HEK293 (cell line): ENCODE results near the gene TRIM5.

Experiments
- CTCF ChIA-PET: fragments of 350-600 bp; formaldehyde crosslinking; extraction: SDS; loops from one replicate; lab custom pipeline; 2021; ENCODE audit warnings: antibody characterized with exemption; lab: Yijun Ruan, JAX
- POLR2A ChIA-PET: fragments of 300-600 bp; formaldehyde crosslinking; extraction: SDS; loops from one replicate; lab custom pipeline; 2020; ENCODE audit warnings: antibody characterized with exemption, inconsistent platforms; lab: Yijun Ruan, JAX
- H3K27ac ChIP-seq: fragments of 200-500 bp; sonication (Bioruptor generic); 2 replicates; pipeline ENCODE4 v1.5.1; 2014; ENCODE audit warnings: low read depth, low read length, control low read depth, inconsistent platforms; ENCODE audit errors: extremely low read depth
- H3K36me3 ChIP-seq, 2 experiments: fragments of 200-500 bp in 1 of 2; sonication (Bioruptor generic) in 1 of 2; 1 replicate in 1 of 2; 2 replicates in 1 of 2; pipeline ENCODE4 v1.5.1; 2014 to 2017; ENCODE audit warnings: inconsistent platforms in 2 of 2, low read length in 2 of 2; ENCODE audit not compliant: control insufficient read depth in 2 of 2, insufficient read depth in 1 of 2
- H3K4me1 ChIP-seq: fragments of 200-500 bp; sonication (Bioruptor generic); 2 replicates; pipeline ENCODE4 v1.5.1; 2014; ENCODE audit warnings: mild to moderate bottlenecking, low read length, inconsistent platforms; ENCODE audit not compliant: control insufficient read depth, insufficient read depth
- H3K4me3 ChIP-seq: 2 replicates; pipeline ENCODE4 v1.5.1; 2011; ENCODE audit warnings: low read depth, mild to moderate bottlenecking, control low read depth, low read length, moderate library complexity
- H3K9me3 ChIP-seq: fragments of 200-500 bp; sonication (Bioruptor generic); 2 replicates; pipeline ENCODE4 v1.5.1; 2014; ENCODE audit warnings: low read depth, low read length, inconsistent platforms; ENCODE audit not compliant: control insufficient read depth, insufficient read depth
- PRDM1 ChIP-seq: fragments of 450-650 bp; formaldehyde crosslinking; IDR thresholded peaks from 2 replicates; pipeline ENCODE4; 2016; ENCODE audit warnings: missing biosample characterization, missing genetic modification characterization
- RBAK ChIP-seq: fragments of 450-650 bp; formaldehyde crosslinking; IDR thresholded peaks from 2 replicates; pipeline ENCODE4 v1.5.1; 2016; ENCODE audit warnings: missing biosample characterization, missing genetic modification characterization
- REPIN1 ChIP-seq: fragments of 450-650 bp; formaldehyde crosslinking; IDR thresholded peaks from 2 replicates; pipeline ENCODE4 v1.5.1; 2017; ENCODE audit warnings: missing biosample characterization, missing genetic modification characterization, low read depth
- SALL2 ChIP-seq: fragments of 450-650 bp; formaldehyde crosslinking; IDR thresholded peaks from 2 replicates; pipeline ENCODE4 v1.5.0; 2017; ENCODE audit warnings: missing biosample characterization, mild to moderate bottlenecking, missing genetic modification characterization, borderline replicate concordance
- SCRT2 ChIP-seq: fragments of 450-650 bp; formaldehyde crosslinking; IDR thresholded peaks from 2 replicates; pipeline ENCODE4 v1.5.1; 2016; ENCODE audit warnings: missing biosample characterization, missing genetic modification characterization
- ZBTB48 ChIP-seq: fragments of 450-650 bp; formaldehyde crosslinking; IDR thresholded peaks from 2 replicates; pipeline ENCODE4 v1.5.1; 2016; ENCODE audit warnings: missing biosample characterization, missing genetic modification characterization
- ZFP3 ChIP-seq: fragments of 450-650 bp; formaldehyde crosslinking; IDR thresholded peaks from 2 replicates; pipeline ENCODE4 v1.5.1; 2016; ENCODE audit warnings: low read depth, missing biosample characterization, missing genetic modification characterization
- ZNF121 ChIP-seq: fragments of 450-650 bp; formaldehyde crosslinking; IDR thresholded peaks from 2 replicates; pipeline ENCODE4 v1.5.1; 2016; ENCODE audit warnings: missing biosample characterization, missing genetic modification characterization
- ZNF133 ChIP-seq: fragments of 450-650 bp; formaldehyde crosslinking; IDR thresholded peaks from 2 replicates; pipeline ENCODE4 v1.5.1; 2016; ENCODE audit warnings: missing biosample characterization, missing genetic modification characterization
- ZNF138 ChIP-seq: fragments of 450-650 bp; formaldehyde crosslinking; IDR thresholded peaks from 2 replicates; pipeline ENCODE4 v1.5.1; 2016; ENCODE audit warnings: missing biosample characterization, missing genetic modification characterization, borderline replicate concordance
- ZNF2 ChIP-seq: fragments of 450-650 bp; formaldehyde crosslinking; IDR thresholded peaks from 2 replicates; pipeline ENCODE4 v1.5.1; 2016; ENCODE audit warnings: missing biosample characterization, missing genetic modification characterization
- ZNF221 ChIP-seq: fragments of 450-650 bp; formaldehyde crosslinking; IDR thresholded peaks from 2 replicates; pipeline ENCODE4 v1.5.1; 2017; ENCODE audit warnings: missing biosample characterization, missing genetic modification characterization, borderline replicate concordance
- ZNF292 ChIP-seq: fragments of 450-650 bp; formaldehyde crosslinking; IDR thresholded peaks from 2 replicates; pipeline ENCODE4 v1.5.1; 2016; ENCODE audit warnings: low read depth, missing biosample characterization, missing genetic modification characterization, borderline replicate concordance
- ZNF354C ChIP-seq: fragments of 450-650 bp; formaldehyde crosslinking; IDR thresholded peaks from 2 replicates; pipeline ENCODE4 v1.5.1; 2016; ENCODE audit warnings: missing biosample characterization, missing genetic modification characterization, low read depth, borderline replicate concordance
- ZNF48 ChIP-seq: fragments of 450-650 bp; formaldehyde crosslinking; IDR thresholded peaks from 2 replicates; pipeline ENCODE4 v1.5.1; 2016; ENCODE audit warnings: missing biosample characterization, missing genetic modification characterization
- ZNF529 ChIP-seq: fragments of 450-650 bp; formaldehyde crosslinking; IDR thresholded peaks from 2 replicates; pipeline ENCODE4 v1.5.1; 2017; ENCODE audit warnings: missing genetic modification characterization, missing biosample characterization; ENCODE audit not compliant: insufficient replicate concordance
- ZNF555 ChIP-seq: fragments of 450-650 bp; formaldehyde crosslinking; conservative IDR thresholded peaks from 2 replicates; pipeline ENCODE4 v1.5.1; 2017; ENCODE audit warnings: missing biosample characterization, mild to moderate bottlenecking, missing genetic modification characterization, inconsistent platforms
- ZNF658 ChIP-seq: fragments of 450-650 bp; formaldehyde crosslinking; IDR thresholded peaks from 2 replicates; pipeline ENCODE4; 2016; ENCODE audit warnings: missing biosample characterization, missing genetic modification characterization
- ZNF76 ChIP-seq: fragments of 450-650 bp; formaldehyde crosslinking; IDR thresholded peaks from 2 replicates; pipeline ENCODE4; 2016; ENCODE audit warnings: low read depth, missing biosample characterization, missing genetic modification characterization, borderline replicate concordance
- ZNF768 ChIP-seq: fragments of 450-650 bp; formaldehyde crosslinking; IDR thresholded peaks from 2 replicates; pipeline ENCODE4 v1.5.1; 2018; ENCODE audit warnings: missing biosample characterization, mild to moderate bottlenecking, missing genetic modification characterization
- ZNF777 ChIP-seq: fragments of 450-650 bp; formaldehyde crosslinking; IDR thresholded peaks from 2 replicates; pipeline ENCODE4 v1.5.1; 2017; ENCODE audit warnings: missing biosample characterization, missing genetic modification characterization, borderline replicate concordance
- TF ChIP-seq, protein P1 (sequence below): fragments of 450-650 bp; formaldehyde crosslinking; optimal IDR thresholded peaks from 2 replicates; pipeline ENCODE3; 2016; ENCODE audit warnings: missing biosample characterization, mild to moderate bottlenecking, missing genetic modification characterization
- TF ChIP-seq, protein P2 (sequence below): fragments of 450-650 bp; formaldehyde crosslinking; IDR thresholded peaks from 2 replicates; pipeline ENCODE4 v1.5.1; 2016; ENCODE audit warnings: missing biosample characterization, missing genetic modification characterization
- TF ChIP-seq, protein P3 (sequence below): fragments of 450-650 bp; formaldehyde crosslinking; IDR thresholded peaks from 2 replicates; pipeline ENCODE4; 2016; ENCODE audit warnings: missing biosample characterization, missing genetic modification characterization
- TF ChIP-seq, protein P4 (sequence below): fragments of 450-650 bp; formaldehyde crosslinking; IDR thresholded peaks from 2 replicates; pipeline ENCODE4 v1.5.1; 2016; ENCODE audit warnings: missing biosample characterization, missing genetic modification characterization

TRIM5 gene

DNA sequence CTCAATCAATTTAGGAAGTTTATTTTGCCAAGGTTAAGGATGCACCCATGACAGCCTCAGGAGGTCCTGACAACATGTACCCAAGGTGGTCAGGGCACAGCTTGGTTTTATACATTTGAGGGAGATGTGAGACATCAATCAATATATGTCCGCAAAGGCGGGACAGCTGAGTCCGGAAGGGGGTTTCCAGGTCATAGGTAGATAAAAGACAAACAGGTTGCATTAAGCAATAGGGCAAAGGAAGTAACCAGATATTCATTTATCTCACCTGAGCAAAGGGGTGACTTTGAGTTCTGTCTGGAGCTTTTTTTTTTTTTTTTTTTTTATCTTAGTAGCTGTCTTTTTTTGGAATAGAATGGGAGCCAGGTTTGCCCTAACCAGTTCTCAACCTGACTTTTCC is 62.1 kb downstream of the TRIM5 start:
- CTCF ChIA-PET: interaction anchor here (1.3 kb wide), 1 partner anchor 22 kb away, joined by 3 read pairs; no protein-coding TSS in a partner anchor
- POLR2A ChIA-PET: interaction anchor here (0.6 kb wide), 1 partner anchor 22 kb away, joined by 4 read pairs; no protein-coding TSS in a partner anchor
- Histone ChIP-seq H3K9me3 (no peaks in the 10 kb centered on the region), H3K36me3 (no peaks in the 10 kb centered on the region), H3K27ac (no peak overlapping the region), H3K4me3 (no peak overlapping the region), H3K4me1 (no peaks in the 10 kb centered on the region)
- TF ChIP-seq ZNF658 (tag by site-specific recombination) (no peak), ZFP3 (no peak), ZNF292 (tag by site-specific recombination) (no peak), REPIN1 (tag by site-specific recombination) (no peak), ZNF121 (tag by site-specific recombination) (no peak), ZNF76 (tag by site-specific recombination) (no peak), ZNF138 (no peak), SALL2 (tag by site-specific recombination) (no peak), ZNF529 (tag by site-specific recombination) (no peak), ZNF133 (tag by site-specific recombination) (no peak), ZNF555 (tag by site-specific recombination) (no peak), ZNF2 (tag by site-specific recombination) (no peak), ZNF221 (tag by site-specific recombination) (no peak)
- TF ChIP-seq, protein P1, sequence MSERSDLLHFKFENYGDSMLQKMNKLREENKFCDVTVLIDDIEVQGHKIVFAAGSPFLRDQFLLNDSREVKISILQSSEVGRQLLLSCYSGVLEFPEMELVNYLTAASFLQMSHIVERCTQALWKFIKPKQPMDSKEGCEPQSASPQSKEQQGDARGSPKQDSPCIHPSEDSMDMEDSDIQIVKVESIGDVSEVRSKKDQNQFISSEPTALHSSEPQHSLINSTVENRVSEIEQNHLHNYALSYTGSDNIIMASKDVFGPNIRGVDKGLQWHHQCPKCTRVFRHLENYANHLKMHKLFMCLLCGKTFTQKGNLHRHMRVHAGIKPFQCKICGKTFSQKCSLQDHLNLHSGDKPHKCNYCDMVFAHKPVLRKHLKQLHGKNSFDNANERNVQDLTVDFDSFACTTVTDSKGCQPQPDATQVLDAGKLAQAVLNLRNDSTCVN (tag by site-specific recombination): no peak

DNA sequence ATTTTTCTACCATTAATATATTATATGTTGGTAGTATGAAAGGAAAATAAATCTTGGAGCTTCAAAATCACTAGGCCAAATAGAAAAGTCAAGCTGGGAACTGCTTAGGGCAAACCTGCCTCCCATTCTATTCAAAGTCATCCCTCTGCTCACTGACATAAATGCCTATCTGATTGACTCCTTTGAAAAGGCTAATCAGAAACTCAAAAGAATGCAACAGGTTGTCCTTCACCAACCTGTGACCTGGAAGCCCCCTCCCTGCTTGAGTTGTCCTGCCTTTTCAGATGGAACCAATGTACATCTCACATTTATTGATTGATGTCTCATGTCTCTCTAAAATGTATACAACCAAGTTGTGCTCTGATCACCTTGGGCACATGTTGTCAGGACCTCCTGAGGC is 63.3 kb downstream of the TRIM5 start:
- Histone ChIP-seq H3K9me3 (no peaks in the 10 kb centered on the region), H3K4me3 (no peak overlapping the region), H3K4me1 (no peaks in the 10 kb centered on the region), H3K27ac (no peak overlapping the region), H3K36me3 (no peaks in the 10 kb centered on the region)
- ChIA-PET POLR2A (no interaction called here), CTCF (interaction anchor here (0.7 to 1.2 kb wide), 2 partner anchors 21 to 22 kb away, joined by 3 read pairs; no protein-coding TSS in a partner anchor)
- TF ChIP-seq SCRT2: peak; percentile 73
- TF ChIP-seq, protein P2, sequence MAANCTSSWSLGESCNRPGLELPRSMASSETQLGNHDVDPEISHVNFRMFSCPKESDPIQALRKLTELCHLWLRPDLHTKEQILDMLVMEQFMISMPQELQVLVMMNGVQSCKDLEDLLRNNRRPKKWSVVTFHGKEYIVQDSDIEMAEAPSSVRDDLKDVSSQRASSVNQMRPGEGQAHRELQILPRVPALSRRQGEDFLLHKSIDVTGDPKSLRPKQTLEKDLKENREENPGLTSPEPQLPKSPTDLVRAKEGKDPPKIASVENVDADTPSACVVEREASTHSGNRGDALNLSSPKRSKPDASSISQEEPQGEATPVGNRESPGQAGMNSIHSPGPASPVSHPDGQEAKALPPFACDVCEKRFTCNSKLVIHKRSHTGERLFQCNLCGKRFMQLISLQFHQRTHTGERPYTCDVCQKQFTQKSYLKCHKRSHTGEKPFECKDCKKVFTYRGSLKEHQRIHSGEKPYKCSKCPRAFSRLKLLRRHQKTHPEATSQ (tag by site-specific recombination): no peak

DNA sequence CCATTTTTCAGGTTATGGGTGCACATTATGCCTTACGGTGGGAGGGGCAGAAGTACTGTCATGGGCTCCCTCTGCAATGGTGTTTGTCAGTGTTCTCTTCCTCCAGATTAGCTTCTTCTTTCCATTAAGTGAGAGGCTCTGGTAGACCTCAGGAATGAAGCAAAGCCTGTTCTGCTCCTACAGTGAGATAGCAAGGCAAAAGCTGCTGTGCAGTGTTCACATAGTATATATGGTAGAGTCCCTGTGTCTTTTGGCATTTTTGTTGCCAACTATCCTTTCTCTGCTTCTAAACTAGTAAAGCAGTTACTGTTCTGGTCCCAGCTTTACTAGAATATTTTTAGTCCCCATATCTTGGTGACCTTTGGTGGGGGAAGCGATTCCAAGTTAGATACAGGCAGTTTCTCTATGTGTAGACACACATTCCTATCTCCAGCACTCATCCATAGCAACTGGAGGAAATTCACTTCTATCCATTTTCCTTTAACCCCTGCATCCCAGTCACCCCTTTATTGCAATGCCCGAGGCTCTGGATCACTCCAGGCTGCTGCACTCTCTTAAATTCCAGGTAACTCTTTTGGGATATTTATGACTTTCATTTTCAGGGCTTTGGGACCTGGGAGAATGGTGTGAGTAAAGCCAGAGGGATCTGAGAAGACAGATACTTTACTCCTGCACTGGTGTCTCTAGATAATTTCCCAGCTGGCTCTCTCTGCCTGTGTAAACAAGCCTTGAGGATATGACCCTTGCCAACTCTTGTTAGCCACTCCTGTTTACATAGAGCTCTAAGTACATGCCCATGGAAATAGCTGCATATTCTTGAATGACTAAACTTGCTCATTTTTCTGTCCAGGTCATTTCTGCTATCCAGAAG is 64.0 kb downstream of the TRIM5 start:
- ChIA-PET POLR2A (no interaction called here), CTCF (interaction anchor here (1.2 kb wide), 1 partner anchor 21 kb away, joined by 3 read pairs; no protein-coding TSS in a partner anchor)
- Histone ChIP-seq H3K4me1 (no peaks in the 10 kb centered on the region), H3K9me3 (no peaks in the 10 kb centered on the region), H3K4me3 (no peak overlapping the region), H3K36me3 (no peaks in the 10 kb centered on the region), H3K27ac (no peak overlapping the region)
- no peak for TF ChIP-seq ZNF354C (tag by site-specific recombination)
- no peak for TF ChIP-seq PRDM1 (tag by site-specific recombination)
- no peak for TF ChIP-seq ZNF768
- no peak for TF ChIP-seq REPIN1 (tag by site-specific recombination)
- no peak for TF ChIP-seq RBAK
- TF ChIP-seq ZNF48: no peak
- TF ChIP-seq, protein P3, sequence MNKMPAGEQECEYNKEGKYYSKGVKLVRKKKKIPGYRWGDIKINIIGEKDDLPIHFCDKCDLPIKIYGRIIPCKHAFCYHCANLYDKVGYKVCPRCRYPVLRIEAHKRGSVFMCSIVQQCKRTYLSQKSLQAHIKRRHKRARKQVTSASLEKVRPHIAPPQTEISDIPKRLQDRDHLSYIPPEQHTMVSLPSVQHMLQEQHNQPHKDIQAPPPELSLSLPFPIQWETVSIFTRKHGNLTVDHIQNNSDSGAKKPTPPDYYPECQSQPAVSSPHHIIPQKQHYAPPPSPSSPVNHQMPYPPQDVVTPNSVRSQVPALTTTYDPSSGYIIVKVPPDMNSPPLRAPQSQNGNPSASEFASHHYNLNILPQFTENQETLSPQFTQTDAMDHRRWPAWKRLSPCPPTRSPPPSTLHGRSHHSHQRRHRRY: no peak
- TF ChIP-seq, protein P4, sequence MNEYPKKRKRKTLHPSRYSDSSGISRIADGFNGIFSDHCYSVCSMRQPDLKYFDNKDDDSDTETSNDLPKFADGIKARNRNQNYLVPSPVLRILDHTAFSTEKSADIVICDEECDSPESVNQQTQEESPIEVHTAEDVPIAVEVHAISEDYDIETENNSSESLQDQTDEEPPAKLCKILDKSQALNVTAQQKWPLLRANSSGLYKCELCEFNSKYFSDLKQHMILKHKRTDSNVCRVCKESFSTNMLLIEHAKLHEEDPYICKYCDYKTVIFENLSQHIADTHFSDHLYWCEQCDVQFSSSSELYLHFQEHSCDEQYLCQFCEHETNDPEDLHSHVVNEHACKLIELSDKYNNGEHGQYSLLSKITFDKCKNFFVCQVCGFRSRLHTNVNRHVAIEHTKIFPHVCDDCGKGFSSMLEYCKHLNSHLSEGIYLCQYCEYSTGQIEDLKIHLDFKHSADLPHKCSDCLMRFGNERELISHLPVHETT (tag by site-specific recombination): no peak
- TF ChIP-seq ZBTB48 (tag by site-specific recombination): no peak
- TF ChIP-seq ZNF2 (tag by site-specific recombination): no peak
- TF ChIP-seq ZNF777 (tag by site-specific recombination): no peak
